Endothelial cell of umbilical vein (primary cell): ENCODE measurements around the gene ARHGAP15. TPM values are rescaled to one million over a fixed set of nuclear protein-coding genes. Genes with fewer than 3 reads are reported as not detected.

Experiments
- BruUV-seq: library from RNA; stranded (reverse); fragments of 400-500 nt; replicated peaks from 2 replicates; lab custom pipeline; 2021; lab: Mats Ljungman, UMichigan
- CTCF ChIA-PET: fragments of 300-600, 350-600 bp; sonication (Branson Sonifier 250); formaldehyde crosslinking; loops from one replicate; lab custom pipeline; 2021; ENCODE audit warnings: antibody characterized with exemption, inconsistent platforms; lab: Charles Lee
- POLR2A ChIA-PET: fragments of 300-600, 350-600 bp; sonication (Branson Sonifier 250); formaldehyde crosslinking; loops from one replicate; lab custom pipeline; 2021; ENCODE audit warnings: antibody characterized with exemption, inconsistent platforms; lab: Charles Lee
- DNase-seq: peaks from one replicate; pipeline ENCODE4 v3.0.0-alpha.2; 2011; ENCODE audit warnings: low read depth, low spot score
- FAIRE-seq: peaks from 2 replicates; lab custom pipeline; 2011; peaks lifted over from hg19 to GRCh38; lab: Jason Lieb, UNC
- H2AFZ ChIP-seq: 2 replicates; pipeline ENCODE4 v1.6.0; 2012; ENCODE audit warnings: low read depth, low read length, control low read depth, inconsistent platforms
- H3K27ac ChIP-seq: 2 replicates; pipeline ENCODE4 v1.5.1; 2011; ENCODE audit warnings: low read depth, mild to moderate bottlenecking, control low read depth, low read length, moderate library complexity; ENCODE audit not compliant: insufficient read depth
- H3K27me3 ChIP-seq, 2 experiments: 2 replicates each; pipeline versions ENCODE4 v1.6.0 to v1.6.1; 2011; ENCODE audit warnings: low read length in 2 of 2, mixed read lengths in 1 of 2; ENCODE audit not compliant: control insufficient read depth in 2 of 2, insufficient read depth in 2 of 2
- H3K36me3 ChIP-seq, 2 experiments: 2 replicates in 1 of 2; 3 replicates in 1 of 2; pipeline ENCODE4 v1.5.1; 2011; ENCODE audit warnings: low read length in 2 of 2, mild to moderate bottlenecking in 1 of 2, moderate library complexity in 1 of 2; ENCODE audit not compliant: control insufficient read depth in 2 of 2, insufficient read depth in 2 of 2; ENCODE audit errors: extremely low read depth in 1 of 2
- H3K4me1 ChIP-seq: 3 replicates; pipeline ENCODE4 v1.5.1; 2011; ENCODE audit warnings: mild to moderate bottlenecking, low read length; ENCODE audit not compliant: control insufficient read depth, insufficient read depth; ENCODE audit errors: extremely low read depth
- H3K4me2 ChIP-seq: 2 replicates; pipeline ENCODE4 v1.6.1; 2011; ENCODE audit warnings: low read length, control low read depth, mixed read lengths; ENCODE audit not compliant: insufficient read depth
- H3K4me3 ChIP-seq, 3 experiments: fragments of 200-600 bp in 1 of 3; sonication (generic), shearing (Covaris generic) in 1 of 3; replicated peaks in 1 of 3; 2 replicates each; pipeline ENCODE4 v1.5.1; 2011 to 2016; ENCODE audit warnings: control low read depth in 3 of 3, low read length in 3 of 3, mild to moderate bottlenecking in 2 of 3, inconsistent platforms in 1 of 3, low read depth in 1 of 3, moderate library complexity in 1 of 3; ENCODE audit not compliant: insufficient read depth in 1 of 3
- H3K79me2 ChIP-seq: 2 replicates; pipeline ENCODE4 v1.6.0; 2012; ENCODE audit warnings: low read length, inconsistent platforms; ENCODE audit not compliant: control insufficient read depth, insufficient read depth
- H3K9ac ChIP-seq: replicated peaks from 2 replicates; pipeline ENCODE3; 2011; ENCODE audit warnings: low read length, control low read depth; ENCODE audit not compliant: insufficient read depth; ENCODE audit errors: extremely low read depth
- H3K9me1 ChIP-seq: replicated peaks from 3 replicates; pipeline ENCODE4 v1.6.0; 2011; ENCODE audit warnings: mild to moderate bottlenecking, low read length; ENCODE audit not compliant: control insufficient read depth, insufficient read depth; ENCODE audit errors: extremely low read depth
- H3K9me3 ChIP-seq: replicated peaks from 2 replicates; pipeline ENCODE4 v1.5.1; 2012; ENCODE audit warnings: low read length, inconsistent platforms; ENCODE audit not compliant: control insufficient read depth, insufficient read depth
- H4K20me1 ChIP-seq: replicated peaks from 2 replicates; pipeline ENCODE3; 2011; ENCODE audit warnings: mild to moderate bottlenecking, low read length; ENCODE audit not compliant: control insufficient read depth, insufficient read depth; ENCODE audit errors: extremely low read depth
- EZH2 ChIP-seq: IDR thresholded peaks from 2 replicates; pipeline ENCODE4 v1.6.1; 2012; ENCODE audit warnings: borderline replicate concordance, low read depth, mild to moderate bottlenecking, moderate library complexity, low read length, inconsistent platforms; ENCODE audit not compliant: severe bottlenecking
- FOS ChIP-seq: IDR thresholded peaks from 2 replicates; pipeline ENCODE4 v1.6.1; 2011; ENCODE audit warnings: mild to moderate bottlenecking, low read length, moderate library complexity, borderline replicate concordance; ENCODE audit not compliant: insufficient read depth
- GATA2 ChIP-seq: IDR thresholded peaks from 2 replicates; pipeline ENCODE4 v1.7.0; 2011; ENCODE audit warnings: low read depth, mild to moderate bottlenecking, moderate library complexity, mixed read lengths, low read length; ENCODE audit not compliant: insufficient read length, insufficient read depth
- JUN ChIP-seq: IDR thresholded peaks from 2 replicates; pipeline ENCODE4 v1.6.1; 2011; ENCODE audit warnings: borderline replicate concordance, low read depth; ENCODE audit not compliant: insufficient read length, insufficient read depth
- MYC ChIP-seq: IDR thresholded peaks from one replicate; pipeline ENCODE4 v1.6.1; 2011; ENCODE audit warnings: mild to moderate bottlenecking, low read depth, low read length
- POLR2A ChIP-seq: IDR thresholded peaks from 2 replicates; pipeline ENCODE4 v1.6.1; 2012; ENCODE audit warnings: low read depth, mild to moderate bottlenecking, control low read depth, low read length
- POLR2AphosphoS5 ChIP-seq: IDR thresholded peaks from 2 replicates; pipeline ENCODE4 v1.6.1; 2012; ENCODE audit warnings: low read depth, mild to moderate bottlenecking, control low read depth, low read length, moderate library complexity; ENCODE audit not compliant: insufficient read depth
- dilution Hi-C: fragments of 300-500 bp; cut with MboI; formaldehyde crosslinking; loops from one replicate; pipeline ENCODE4 v1.15.0; 2019; ENCODE audit warnings: low sequenced_read_pairs; ENCODE audit not compliant: extremely low pct_ligation_motif_present
- intact Hi-C: fragments of 100-400 bp; cut with micrococcal nuclease; formaldehyde crosslinking; loops from one replicate; pipeline ENCODE4 v1.10.0; 2022
- polyA plus RNA-seq, 4 experiments: library from polyadenylated mRNA; depleted of rRNA in 3 of 4; stranded (reverse) in 3 of 4; unstranded in 1 of 4; fragments of >200 nt; gene quantifications; 2 replicates each; pipeline versions ENCODE4 v1.2.1 to v1.2.3, GENCODE V29; 2011 to 2012; ENCODE audit warnings: missing spikeins in 1 of 4
- total RNA-seq: library from RNA; stranded (reverse); gene quantifications from 2 replicates; pipeline ENCODE4 v1.2.3, GENCODE V29; 2021
- TF ChIP-seq, protein P1 (sequence below), 2 donors: IDR thresholded peaks; 1 replicate in 1 of 2; 2 replicates in 1 of 2; pipeline ENCODE4 v1.5.1; 2011; ENCODE audit warnings: low read length in 2 of 2, mild to moderate bottlenecking in 2 of 2, moderate library complexity in 2 of 2, control low read depth in 1 of 2, inconsistent platforms in 1 of 2, low read depth in 1 of 2; ENCODE audit not compliant: insufficient read depth in 1 of 2; ENCODE audit errors: extremely low read depth in 1 of 2
- TF ChIP-seq, protein P2 (sequence below): IDR thresholded peaks from 2 replicates; pipeline ENCODE4 v1.6.1; 2011; ENCODE audit not compliant: insufficient read depth, insufficient read length

ARHGAP15 gene
- total and polyA plus RNA-seq, 2 donors (not counting 3 experiments of a cell fraction or from before 2014, with no cell fraction given), result not detected

- TF ChIP-seq POLR2A (no peak), POLR2AphosphoS5 (no peak), GATA2 (no peak), EZH2 (no peak), FOS (no peak), MYC (no peak), JUN (no peak)
- TF ChIP-seq, protein P1, sequence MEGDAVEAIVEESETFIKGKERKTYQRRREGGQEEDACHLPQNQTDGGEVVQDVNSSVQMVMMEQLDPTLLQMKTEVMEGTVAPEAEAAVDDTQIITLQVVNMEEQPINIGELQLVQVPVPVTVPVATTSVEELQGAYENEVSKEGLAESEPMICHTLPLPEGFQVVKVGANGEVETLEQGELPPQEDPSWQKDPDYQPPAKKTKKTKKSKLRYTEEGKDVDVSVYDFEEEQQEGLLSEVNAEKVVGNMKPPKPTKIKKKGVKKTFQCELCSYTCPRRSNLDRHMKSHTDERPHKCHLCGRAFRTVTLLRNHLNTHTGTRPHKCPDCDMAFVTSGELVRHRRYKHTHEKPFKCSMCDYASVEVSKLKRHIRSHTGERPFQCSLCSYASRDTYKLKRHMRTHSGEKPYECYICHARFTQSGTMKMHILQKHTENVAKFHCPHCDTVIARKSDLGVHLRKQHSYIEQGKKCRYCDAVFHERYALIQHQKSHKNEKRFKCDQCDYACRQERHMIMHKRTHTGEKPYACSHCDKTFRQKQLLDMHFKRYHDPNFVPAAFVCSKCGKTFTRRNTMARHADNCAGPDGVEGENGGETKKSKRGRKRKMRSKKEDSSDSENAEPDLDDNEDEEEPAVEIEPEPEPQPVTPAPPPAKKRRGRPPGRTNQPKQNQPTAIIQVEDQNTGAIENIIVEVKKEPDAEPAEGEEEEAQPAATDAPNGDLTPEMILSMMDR (IDR thresholded peaks at IDR 0.05; ENCODE audit: extremely low read depth in 1 of 2, insufficient read depth in 1 of 2, low read depth in 1 of 2, low read length in 2 of 2), result no peak
- TF ChIP-seq, protein P2, sequence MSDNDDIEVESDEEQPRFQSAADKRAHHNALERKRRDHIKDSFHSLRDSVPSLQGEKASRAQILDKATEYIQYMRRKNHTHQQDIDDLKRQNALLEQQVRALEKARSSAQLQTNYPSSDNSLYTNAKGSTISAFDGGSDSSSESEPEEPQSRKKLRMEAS, result no peak
- H3K4me2 ChIP-seq, result no peak overlapping the region
- FAIRE-seq (no peak), DNase-seq (no peak)
- H2AFZ ChIP-seq, result no peak overlapping the region
- no peaks in the 10 kb centered on the region for H3K36me3 ChIP-seq
- H3K4me1 ChIP-seq, result no peaks in the 10 kb centered on the region
- intact Hi-C loops, result no loop called here
- H3K79me2 ChIP-seq, result no peaks in the 10 kb centered on the region
- no peaks in the 10 kb centered on the region for H3K9me3 ChIP-seq
- BruUV-seq, result no TSS peak
- CTCF ChIA-PET, result no interaction called here
- POLR2A ChIA-PET, result no interaction called here
- H3K9me1 ChIP-seq, result no peaks in the 10 kb centered on the region
- H3K27me3 ChIP-seq, result no peaks in the 10 kb centered on the region
- no peak overlapping the region for H3K27ac ChIP-seq
- dilution Hi-C loops, result no loop called here
- H4K20me1 ChIP-seq, result no peaks in the 10 kb centered on the region
- H3K4me3 ChIP-seq, result no peak overlapping the region
- no peak overlapping the region for H3K9ac ChIP-seq
These were observed 369.3 kb downstream of the ARHGAP15 start for GRCh38 chr2:143498496-143498895.
